ENCODE data around the gene ERRFI1. TPM values are rescaled to one million over a fixed set of nuclear protein-coding genes. Genes with fewer than 3 reads are reported as not detected.

ERRFI1 gene
- total and polyA plus RNA-seq, 2 of the 8 experiments (the other 6 are each of a cell fraction or from before 2014, with no cell fraction given): 23.4 to 46.1 TPM

DNA sequence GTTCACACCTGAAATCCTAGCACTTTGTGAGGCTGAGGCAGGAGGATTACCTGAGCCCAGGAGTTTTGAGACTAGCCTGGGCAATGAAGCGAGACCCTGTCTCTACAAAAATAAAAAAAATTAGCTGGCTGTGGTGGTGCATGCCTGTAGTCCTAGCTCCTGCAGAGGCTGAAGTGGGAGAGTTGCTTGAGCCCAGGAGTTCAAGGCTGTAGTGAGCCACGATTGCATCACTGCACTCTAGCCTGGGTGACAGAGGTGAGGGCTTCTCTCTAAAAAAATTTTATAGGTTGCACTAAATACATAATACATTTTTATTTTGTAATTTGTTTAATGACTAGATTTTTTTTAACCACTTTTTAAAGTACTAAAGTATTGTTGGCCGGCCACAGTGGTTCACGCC, 58.5 kb downstream of the ERRFI1 start:
- no peak overlapping the region for H4K5ac ChIP-seq (ENCODE audit: insufficient read length, low read depth, low read length)
- H2BK5ac ChIP-seq (ENCODE audit: low read depth, low read length): no peak overlapping the region
- no peak overlapping the region for H3K56ac ChIP-seq (replicated peaks; ENCODE audit: insufficient read length, low read depth, low read length)
- ChIA-PET POLR2A (ENCODE audit: partially characterized antibody) (interaction anchor here (1.8 kb wide), 1 partner anchor 18 kb away, joined by 4 read pairs; no protein-coding TSS in a partner anchor), CTCF (ENCODE audit: partially characterized antibody) (interaction anchor here (1.2 to 6.6 kb wide), 3 partner anchors 8 to 349 kb away, joined by 3 to 38 read pairs (median 4); no protein-coding TSS in a partner anchor)
- no peak overlapping the region for H2BK15ac ChIP-seq (ENCODE audit: low read length)
- H3K27ac ChIP-seq (ENCODE audit: low read depth, low read length): no peak overlapping the region
- H3K79me2 ChIP-seq (ENCODE audit: control insufficient read depth in 1 of 2, insufficient read depth in 2 of 2, low read length in 2 of 2): peaks cover 0 to 44% of the 10 kb centered on the region in 2 experiments; a peak in 2 of 4 replicates
- no peak overlapping the region for H2BK12ac ChIP-seq (ENCODE audit: low read depth, low read length)
- no peak overlapping the region for H3K4me3 ChIP-seq (ENCODE audit: extremely low read depth in 1 of 4, insufficient read depth in 2 of 4, low read depth in 3 of 4, low read length in 4 of 4)
- H2BK120ac ChIP-seq (replicated peaks; ENCODE audit: low read depth, low read length): no peak overlapping the region
- H3K9me3 ChIP-seq (ENCODE audit: insufficient read depth in 2 of 2, low read depth in 1 of 2, low read length in 1 of 2): no peaks in the 10 kb centered on the region
- no peak overlapping the region for H2AK5ac ChIP-seq (ENCODE audit: low read depth, low read length)
- 85% methylated on average over 4 of the region's 4 CpGs; no CpG with 5 or more reads in 1 of the 2 experiments for WGBS, 2 experiments (ENCODE audit: extremely low coverage in 1 of 2, insufficient coverage in 1 of 2, insufficient read length in 1 of 2, insufficient replicate concordance in 2 of 2, low coverage in 1 of 2, low lambda C conversion rate in 2 of 2, missing lambda C conversion rate in 1 of 2)
- H3K9ac ChIP-seq (replicated peaks in 1 of 4; ENCODE audit: extremely low read depth in 1 of 4, low read depth in 3 of 4, low read length in 3 of 4): no peak overlapping the region
- DNase-seq (ENCODE audit: low read depth in 1 of 2, low spot score in 2 of 2) (no peak), FAIRE-seq (no peak)
- no peak overlapping the region for H4K91ac ChIP-seq (replicated peaks; ENCODE audit: insufficient read length, low read length)
- no peak overlapping the region for H3K14ac ChIP-seq (ENCODE audit: insufficient read length)
- no peak overlapping the region for H3K4ac ChIP-seq (replicated peaks; ENCODE audit: insufficient read length, low read depth, low read length)
- no peak overlapping the region for H4K8ac ChIP-seq (ENCODE audit: extremely low read depth, insufficient read depth, low read length)
- H3K23ac ChIP-seq (ENCODE audit: insufficient read length): no peak overlapping the region
- no peaks in the 10 kb centered on the region for H3K4me1 ChIP-seq (replicated peaks in 1 of 4; ENCODE audit: control insufficient read depth in 3 of 4, insufficient read depth in 4 of 4, low read length in 3 of 4)
- H3K23me2 ChIP-seq (ENCODE audit: low read depth, low read length): no peaks in the 10 kb centered on the region
- H2BK20ac ChIP-seq (ENCODE audit: low read length): no peak overlapping the region
- no peaks in the 10 kb centered on the region for H3K27me3 ChIP-seq (replicated peaks in 1 of 4; ENCODE audit: control insufficient read depth in 3 of 4, extremely low read depth in 1 of 4, insufficient read depth in 3 of 4, low read length in 3 of 4)
- peaks cover 4% of the 10 kb centered on the region; the same call in 1 of the 2 replicates for H3K79me1 ChIP-seq (ENCODE audit: low read depth, low read length)
- peaks cover 4 to 6% of the 10 kb centered on the region in 2 experiments for H4K20me1 ChIP-seq (replicated peaks in 1 of 2; ENCODE audit: control insufficient read depth in 1 of 2, insufficient read depth in 2 of 2, low read length in 2 of 2)
- H3K4me2 ChIP-seq (ENCODE audit: insufficient read depth in 1 of 2, low read depth in 2 of 2, low read length in 2 of 2): no peak overlapping the region
- peaks cover 26 to 79% (median 58%) of the 10 kb centered on the region in 4 experiments for H3K36me3 ChIP-seq (ENCODE audit: control insufficient read depth in 2 of 4, insufficient read depth in 4 of 4, low read length in 3 of 4)
- no peak overlapping the region for H3K18ac ChIP-seq (ENCODE audit: extremely low read depth, low read length)
- no peak overlapping the region for H2AFZ ChIP-seq (ENCODE audit: low read length)
- TF ChIP-seq, protein P1, sequence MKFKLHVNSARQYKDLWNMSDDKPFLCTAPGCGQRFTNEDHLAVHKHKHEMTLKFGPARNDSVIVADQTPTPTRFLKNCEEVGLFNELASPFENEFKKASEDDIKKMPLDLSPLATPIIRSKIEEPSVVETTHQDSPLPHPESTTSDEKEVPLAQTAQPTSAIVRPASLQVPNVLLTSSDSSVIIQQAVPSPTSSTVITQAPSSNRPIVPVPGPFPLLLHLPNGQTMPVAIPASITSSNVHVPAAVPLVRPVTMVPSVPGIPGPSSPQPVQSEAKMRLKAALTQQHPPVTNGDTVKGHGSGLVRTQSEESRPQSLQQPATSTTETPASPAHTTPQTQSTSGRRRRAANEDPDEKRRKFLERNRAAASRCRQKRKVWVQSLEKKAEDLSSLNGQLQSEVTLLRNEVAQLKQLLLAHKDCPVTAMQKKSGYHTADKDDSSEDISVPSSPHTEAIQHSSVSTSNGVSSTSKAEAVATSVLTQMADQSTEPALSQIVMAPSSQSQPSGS (IDR thresholded peaks at IDR 0.05; ENCODE audit: low read length): no peak
- TF ChIP-seq, protein P2, sequence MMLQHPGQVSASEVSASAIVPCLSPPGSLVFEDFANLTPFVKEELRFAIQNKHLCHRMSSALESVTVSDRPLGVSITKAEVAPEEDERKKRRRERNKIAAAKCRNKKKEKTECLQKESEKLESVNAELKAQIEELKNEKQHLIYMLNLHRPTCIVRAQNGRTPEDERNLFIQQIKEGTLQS (IDR thresholded peaks at IDR 0.05; ENCODE audit: insufficient read depth, low read depth, low read length): no peak
- TF ChIP-seq RBBP5 (IDR thresholded peaks at IDR 0.05; ENCODE audit: borderline replicate concordance, low read depth, low read length) (no peak), CTBP2 (IDR thresholded peaks at IDR 0.05; ENCODE audit: borderline replicate concordance, insufficient read depth, insufficient read length, low read length) (no peak), RXRA (IDR thresholded peaks at IDR 0.05; ENCODE audit: insufficient read depth, low read depth, low read length) (no peak), CBX8 (IDR thresholded peaks at IDR 0.05; ENCODE audit: borderline replicate concordance, low read depth, low read length) (no peak), CHD1 (IDR thresholded peaks at IDR 0.05; ENCODE audit: low read depth, low read length) (no peak), FOSL1 (IDR thresholded peaks at IDR 0.05; ENCODE audit: insufficient read depth, low read depth, low read length) (no peak), ZNF274 (IDR thresholded peaks at IDR 0.05; ENCODE audit: borderline replicate concordance, extremely low read depth, low read length) (no peak)
- TF ChIP-seq, protein P3, sequence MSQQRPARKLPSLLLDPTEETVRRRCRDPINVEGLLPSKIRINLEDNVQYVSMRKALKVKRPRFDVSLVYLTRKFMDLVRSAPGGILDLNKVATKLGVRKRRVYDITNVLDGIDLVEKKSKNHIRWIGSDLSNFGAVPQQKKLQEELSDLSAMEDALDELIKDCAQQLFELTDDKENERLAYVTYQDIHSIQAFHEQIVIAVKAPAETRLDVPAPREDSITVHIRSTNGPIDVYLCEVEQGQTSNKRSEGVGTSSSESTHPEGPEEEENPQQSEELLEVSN (IDR thresholded peaks at IDR 0.05): no peak

All from H1 (cell line).